ENCODE data around the gene LAMA5.

The LAMA5 gene

GRCh38 chr20:62266340-62266739 is 100.8 kb downstream of the LAMA5 start:
- DNase-seq (ENCODE audit: low read depth): no peak
- no peak overlapping the region for H3K4me3 ChIP-seq (ENCODE audit: low read depth, low read length)
- TF ChIP-seq CTCF (IDR thresholded peaks at IDR 0.05; ENCODE audit: low read depth, low read length, missing control alignments): no peak

GRCh38 chr20:62265365-62265764 is 101.7 kb downstream of the LAMA5 start:
- H3K4me3 ChIP-seq (ENCODE audit: low read depth, low read length): no peak overlapping the region
- no peak for DNase-seq (ENCODE audit: low read depth)
- no peak for TF ChIP-seq CTCF (IDR thresholded peaks at IDR 0.05; ENCODE audit: low read depth, low read length, missing control alignments)

- H3K4me3 ChIP-seq (ENCODE audit: low read depth, low read length): no peak overlapping the region
- no peak for TF ChIP-seq CTCF (IDR thresholded peaks at IDR 0.05; ENCODE audit: low read depth, low read length, missing control alignments)
- no peak for DNase-seq (ENCODE audit: low read depth)
Measured at GRCh38 chr20:62263396-62263795, 103.7 kb downstream of the LAMA5 start.

- H3K4me3 ChIP-seq (ENCODE audit: low read depth, low read length): no peak overlapping the region
- no peak for TF ChIP-seq CTCF (IDR thresholded peaks at IDR 0.05; ENCODE audit: low read depth, low read length, missing control alignments)
- no peak for DNase-seq (ENCODE audit: low read depth)
Measured at GRCh38 chr20:62262064-62262463, 105.0 kb downstream of the LAMA5 start.

- H3K4me3 ChIP-seq (ENCODE audit: low read depth, low read length): no peak overlapping the region
- no peak for TF ChIP-seq CTCF (IDR thresholded peaks at IDR 0.05; ENCODE audit: low read depth, low read length, missing control alignments)
- DNase-seq (ENCODE audit: low read depth): no peak
Measured at GRCh38 chr20:62259294-62259565, 107.9 kb downstream of the LAMA5 start.

Measured in GM12864 (cell line).